HG03039 (cell line): ENCODE measurements around the gene DOK6.

ENCODE experiments used
- ATAC-seq: cut with Tn5 transposase; IDR thresholded peaks from one replicate; pipeline ENCODE4 v1.9.1; 2021; ENCODE audit warnings: mild to moderate bottlenecking, moderate library complexity; ENCODE audit not compliant: unreplicated experiment

DOK6 gene

GRCh38 chr18:69680123-69680522 is 279.4 kb downstream of the DOK6 start:
- ATAC-seq: no peak

DNA sequence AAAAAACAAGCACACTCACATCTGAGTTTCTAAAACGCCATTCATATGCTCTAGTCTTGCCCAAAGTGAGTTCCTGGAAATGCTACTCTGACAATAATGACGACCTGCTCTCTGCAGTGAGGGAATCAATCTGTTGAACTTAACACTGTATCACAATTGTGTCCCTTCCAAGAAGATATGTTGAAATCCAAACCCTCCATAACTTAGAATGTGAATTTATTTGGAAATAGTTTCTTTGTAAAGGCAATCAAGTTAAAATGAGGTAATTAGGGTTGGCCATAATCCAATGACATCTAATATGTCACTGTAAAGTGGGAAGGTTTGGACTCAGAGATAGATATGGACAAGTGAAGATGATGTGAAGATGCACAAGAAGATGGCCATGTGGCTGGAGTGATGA is 282.5 kb downstream of the DOK6 start:
- no peak for ATAC-seq

DNA sequence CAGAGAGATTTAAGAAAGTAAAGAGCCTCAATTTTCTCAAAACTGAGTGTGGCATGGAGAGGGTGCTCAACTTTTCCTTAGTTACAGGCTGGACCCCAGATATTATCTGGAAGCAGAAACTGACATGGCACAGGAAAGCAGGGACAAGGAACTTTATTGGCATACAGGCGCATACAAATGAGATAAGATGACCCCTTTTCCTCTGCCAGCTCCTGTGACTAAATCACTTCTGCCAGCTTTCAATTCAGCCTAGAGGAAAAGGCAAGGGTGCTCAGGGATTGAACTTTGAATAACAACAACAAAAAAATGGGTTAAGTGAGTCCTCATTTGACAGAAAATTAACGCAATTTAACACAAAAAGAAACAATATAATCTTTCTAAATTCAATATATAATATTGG is 284.1 kb downstream of the DOK6 start:
- ATAC-seq: no peak

- ATAC-seq: no peak
Observed at GRCh38 chr18:69686861-69687260, 286.2 kb downstream of the DOK6 start.

DNA sequence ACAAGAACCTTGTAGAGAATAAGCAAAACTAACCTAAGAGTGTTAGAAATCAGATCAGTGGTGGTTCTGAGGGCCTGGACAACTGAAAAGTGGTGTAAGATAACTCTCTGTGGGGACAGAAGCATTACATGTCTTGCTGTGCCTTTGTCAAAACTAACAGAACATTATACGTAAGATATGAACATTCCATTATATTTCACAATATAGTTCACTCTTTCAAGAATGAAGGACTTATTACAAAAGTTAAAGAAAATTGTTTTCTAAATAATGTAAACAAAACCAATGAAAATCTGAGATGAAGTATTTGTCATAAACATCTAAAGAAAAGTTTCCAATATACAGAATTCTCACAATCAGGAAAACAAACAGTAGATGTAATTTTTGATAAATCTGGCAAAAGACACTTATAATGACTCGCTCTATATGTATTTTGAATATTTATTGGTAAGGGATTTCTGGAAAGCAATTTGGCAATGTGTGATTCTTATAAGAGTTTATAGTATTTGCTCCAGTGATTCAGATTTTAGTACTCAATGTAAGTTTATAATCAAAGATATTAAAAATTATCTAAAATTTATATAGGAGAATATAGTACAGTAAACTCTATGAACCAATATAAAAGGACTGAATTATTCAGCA is 288.6 kb downstream of the DOK6 start:
- ATAC-seq: no peak

GRCh38 chr18:69691008-69691760 is 290.5 kb downstream of the DOK6 start:
- ATAC-seq: no peak

DNA sequence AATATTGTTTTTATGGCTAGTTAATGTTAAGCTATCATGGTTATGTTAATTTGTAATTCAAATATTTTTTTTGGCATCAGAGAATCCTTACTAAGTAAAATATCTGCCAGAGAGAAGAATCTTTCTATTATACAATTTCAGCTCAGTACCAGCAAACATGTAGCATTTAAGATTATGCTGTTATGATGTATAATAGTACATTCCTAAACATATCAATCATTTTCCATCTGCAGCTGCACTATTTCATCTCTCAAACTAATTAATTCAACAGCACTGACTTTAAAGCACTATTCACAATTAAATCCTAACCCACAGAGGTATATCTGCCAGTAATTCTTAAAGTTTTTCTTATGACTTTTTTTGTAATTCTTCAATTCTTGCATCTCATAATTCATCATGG is 296.4 kb downstream of the DOK6 start:
- no peak for ATAC-seq

- no peak for ATAC-seq
Observed at GRCh38 chr18:69697689-69698088, 297.0 kb downstream of the DOK6 start.

DNA sequence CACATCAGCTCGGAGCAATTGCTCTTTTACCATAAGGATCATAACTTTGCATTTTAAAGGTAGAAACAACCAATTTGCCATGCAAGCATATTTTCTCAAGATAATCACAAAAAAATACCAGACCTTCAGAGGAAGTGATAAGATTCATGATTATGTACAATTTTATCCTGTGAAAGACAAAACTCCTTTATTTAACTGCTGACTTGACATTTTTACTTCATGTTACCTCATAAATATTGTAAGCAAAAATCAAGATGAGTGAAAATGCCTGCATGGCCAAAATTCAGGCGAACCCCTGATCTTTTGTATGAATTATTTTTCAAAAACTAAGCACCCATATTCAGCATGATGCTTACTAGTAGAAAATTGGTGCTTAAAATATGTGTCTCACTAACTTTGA is 300.6 kb downstream of the DOK6 start:
- ATAC-seq: no peak

DNA sequence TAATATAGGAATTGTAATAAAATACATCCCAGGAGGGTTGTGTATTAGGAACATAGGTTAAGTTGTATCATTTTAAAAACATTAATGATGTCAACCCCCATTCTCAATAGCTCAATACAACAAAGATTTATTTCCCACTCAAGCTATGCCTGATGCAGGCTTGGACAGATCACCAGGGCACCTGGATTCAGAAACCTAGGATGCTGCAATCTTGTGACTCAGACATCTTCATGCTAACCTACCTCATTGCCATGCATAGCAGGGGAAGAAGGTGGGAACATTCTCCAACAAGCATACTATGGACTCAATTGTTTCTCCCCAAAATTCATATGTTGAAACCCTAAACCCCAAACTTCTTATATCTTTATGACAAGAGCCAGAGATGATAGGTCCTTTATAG is 302.8 kb downstream of the DOK6 start:
- ATAC-seq: no peak

- no peak for ATAC-seq
Observed at GRCh38 chr18:69705987-69706386, 305.3 kb downstream of the DOK6 start.

DNA sequence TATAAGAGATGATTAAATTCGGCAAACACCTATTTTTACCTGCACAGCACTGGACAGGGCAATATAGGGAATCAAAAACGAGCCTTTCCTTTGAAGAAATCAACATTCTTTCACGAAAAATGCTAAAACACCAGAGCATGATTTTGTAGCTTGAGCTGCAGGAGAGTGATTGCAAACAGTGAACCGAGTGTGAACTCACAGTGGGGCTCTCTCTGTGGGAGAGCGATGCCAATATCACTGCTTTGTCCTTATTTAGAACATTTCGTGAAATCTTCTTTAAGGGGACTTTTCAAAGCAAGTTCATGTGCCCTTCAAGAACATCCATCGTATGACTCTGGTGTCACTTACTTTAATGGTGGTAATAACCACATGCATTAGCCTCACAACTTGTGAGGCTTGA is 308.2 kb downstream of the DOK6 start:
- no peak for ATAC-seq

- ATAC-seq: no peak
Observed at GRCh38 chr18:69715191-69715795, 314.6 kb downstream of the DOK6 start.

GRCh38 chr18:69717586-69717985 is 316.9 kb downstream of the DOK6 start:
- ATAC-seq: no peak

- no peak for ATAC-seq
Observed at GRCh38 chr18:69718912-69719547, 318.3 kb downstream of the DOK6 start.

DNA sequence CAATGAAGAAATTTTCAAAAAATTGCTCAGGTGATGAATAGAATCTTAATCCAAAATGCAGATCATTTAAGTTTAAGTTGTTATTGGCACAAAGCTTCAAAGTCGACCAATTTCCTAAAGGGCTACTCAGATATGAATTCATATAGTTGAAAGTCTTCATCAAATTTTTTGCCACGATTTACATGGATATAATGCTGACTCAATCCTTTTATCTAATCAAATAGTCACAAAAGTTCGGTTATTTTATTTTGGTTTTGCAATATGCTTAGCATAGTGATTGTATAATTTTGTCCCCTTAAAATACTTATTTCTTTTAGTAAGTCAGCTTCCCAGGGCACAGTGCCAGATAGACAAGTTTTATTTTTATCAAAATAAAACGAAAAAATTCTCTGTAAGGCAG is 319.7 kb downstream of the DOK6 start:
- ATAC-seq: no peak

GRCh38 chr18:69723434-69723833 is 322.7 kb downstream of the DOK6 start:
- no peak for ATAC-seq

DNA sequence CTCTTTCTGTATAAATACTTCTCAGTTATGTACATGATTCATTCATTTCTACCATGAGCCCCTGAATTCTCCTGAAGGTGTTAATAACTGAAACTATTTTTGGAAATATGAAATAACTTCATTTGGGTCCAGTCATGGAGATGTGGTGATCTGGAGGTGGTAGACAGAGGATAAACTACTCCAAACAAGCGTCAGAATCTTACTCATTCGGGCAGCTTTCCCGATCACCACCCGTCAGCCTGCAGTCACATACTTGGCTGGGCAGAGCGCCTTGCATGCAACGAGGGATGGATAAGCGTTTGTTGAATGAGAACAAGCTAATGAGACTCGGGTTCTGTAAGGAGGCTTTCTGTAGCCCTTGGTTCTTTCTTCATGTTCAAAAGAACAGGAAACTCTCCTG is 324.3 kb downstream of the DOK6 start:
- no peak for ATAC-seq

DNA sequence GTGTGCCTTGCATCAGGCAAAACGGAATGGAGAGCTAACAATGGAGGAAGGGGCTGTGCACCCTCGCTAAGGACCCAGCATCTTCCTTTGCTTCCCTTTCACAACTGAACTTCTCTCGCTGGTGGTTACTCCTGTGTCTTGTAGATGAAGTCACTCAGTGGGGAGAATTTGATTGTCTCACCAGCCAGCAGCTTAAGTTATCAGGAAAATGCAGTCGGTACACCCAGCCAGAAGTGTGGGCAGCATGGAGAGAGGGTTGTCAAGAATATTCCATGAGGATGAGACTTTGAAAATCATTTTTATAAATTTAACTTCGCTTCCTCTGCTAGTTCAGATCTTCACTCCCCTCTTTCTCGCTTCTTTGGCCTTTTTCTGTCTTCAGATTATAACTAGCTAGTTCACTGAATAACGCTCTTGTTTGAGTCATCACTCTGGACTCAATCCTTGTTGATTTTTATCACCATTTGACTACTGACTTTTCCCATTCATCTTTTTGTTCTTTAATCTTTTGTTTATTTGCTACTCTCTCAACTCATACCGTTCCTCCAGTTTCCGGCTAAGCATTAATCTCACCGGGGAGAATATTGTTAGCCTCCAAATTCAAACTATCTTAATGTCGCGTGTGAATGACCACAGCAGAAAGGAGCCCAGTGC is 325.3 kb downstream of the DOK6 start:
- ATAC-seq: no peak

DNA sequence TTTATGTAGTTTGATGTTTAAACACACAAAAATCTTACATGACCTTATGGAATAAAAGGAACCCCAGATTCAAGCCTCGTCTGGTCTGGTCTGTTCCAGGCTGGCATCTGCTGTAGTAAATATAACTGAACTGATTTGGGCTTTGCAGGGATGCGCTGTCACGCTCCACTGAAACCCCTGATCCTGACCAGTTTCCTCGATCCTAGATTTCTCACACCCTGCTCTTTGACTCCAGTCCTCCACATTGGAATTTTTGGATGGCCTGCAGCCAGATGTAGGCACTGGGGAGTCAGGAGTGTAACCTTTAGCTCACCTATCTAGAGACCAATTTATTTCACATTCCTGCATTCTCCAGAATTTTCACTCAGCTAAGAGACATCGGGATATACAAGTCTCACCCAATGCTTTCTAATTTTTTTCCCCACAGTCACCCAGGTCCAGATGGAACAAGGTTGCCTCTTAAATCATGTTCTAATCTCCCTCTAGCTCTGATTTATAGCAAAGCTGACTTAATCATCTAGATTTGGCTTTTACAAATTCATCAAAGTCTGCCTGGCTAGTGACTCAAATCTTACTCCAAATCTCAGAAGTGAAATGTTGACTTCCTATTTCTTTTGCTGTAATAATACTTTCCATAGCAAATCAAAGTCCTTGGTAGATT is 327.4 kb downstream of the DOK6 start:
- ATAC-seq: no peak

GRCh38 chr18:69730664-69731063 is 330.0 kb downstream of the DOK6 start:
- no peak for ATAC-seq
